H1 (cell line): Measurements from ENCODE around the gene BSN. TPM values are rescaled to one million over a fixed set of nuclear protein-coding genes. Genes with fewer than 3 reads are reported as not detected.

Experiments used
- CTCF ChIA-PET: fragments of 300-600 bp; sonication (Branson Sonifier 250); formaldehyde crosslinking; loops from one replicate; lab custom pipeline; 2021; ENCODE audit not compliant: partially characterized antibody; lab: Charles Lee
- POLR2A ChIA-PET: fragments of 300-600 bp; sonication (Branson Sonifier 250); formaldehyde crosslinking; loops from one replicate; lab custom pipeline; 2021; ENCODE audit warnings: inconsistent platforms; ENCODE audit not compliant: partially characterized antibody; lab: Charles Lee
- DNase-seq, 2 experiments: peaks; one replicate each; pipeline versions ENCODE4 v3.0.0 to v3.0.0-alpha.2; 2010 to 2022; ENCODE audit warnings: low spot score in 2 of 2, low read depth in 1 of 2, mixed read lengths in 1 of 2
- FAIRE-seq: peaks from 2 replicates; lab custom pipeline; 2011; peaks lifted over from hg19 to GRCh38; lab: Jason Lieb, UNC
- H2AFZ ChIP-seq: 2 replicates; pipeline ENCODE4 v1.8.1; 2012; ENCODE audit warnings: low read length, inconsistent platforms
- H2AK5ac ChIP-seq: 2 replicates; pipeline ENCODE4 v1.6.1; 2013; ENCODE audit warnings: low read depth, low read length
- H2BK120ac ChIP-seq: replicated peaks from 2 replicates; pipeline ENCODE3; 2013; ENCODE audit warnings: low read depth, low read length, inconsistent platforms
- H2BK12ac ChIP-seq: 2 replicates; pipeline ENCODE4 v1.6.1; 2013; ENCODE audit warnings: low read depth, low read length
- H2BK15ac ChIP-seq: 2 replicates; pipeline ENCODE4 v1.6.1; 2013; ENCODE audit warnings: low read length
- H2BK20ac ChIP-seq: 2 replicates; pipeline ENCODE4 v1.6.1; 2013; ENCODE audit warnings: low read length
- H2BK5ac ChIP-seq: 2 replicates; pipeline ENCODE4 v1.6.1; 2013; ENCODE audit warnings: low read depth, low read length
- H3K14ac ChIP-seq: 2 replicates; pipeline ENCODE4 v1.6.1; 2013; ENCODE audit warnings: inconsistent platforms; ENCODE audit not compliant: insufficient read length
- H3K18ac ChIP-seq: 2 replicates; pipeline ENCODE4 v1.6.1; 2013; ENCODE audit warnings: low read length; ENCODE audit errors: extremely low read depth
- H3K23ac ChIP-seq: 2 replicates; pipeline ENCODE4 v1.6.1; 2013; ENCODE audit warnings: inconsistent platforms; ENCODE audit not compliant: insufficient read length
- H3K23me2 ChIP-seq: 2 replicates; pipeline ENCODE4 v1.6.1; 2013; ENCODE audit warnings: low read depth, low read length
- H3K27ac ChIP-seq: 2 replicates; pipeline ENCODE4 v1.6.1; 2011; ENCODE audit warnings: low read depth, low read length, inconsistent platforms
- H3K27me3 ChIP-seq, 4 experiments: replicated peaks in 1 of 4; 1 replicate in 1 of 4; 2 replicates in 3 of 4; pipeline versions ENCODE4 v1.6.1 to v1.8.1; 2011 to 2013; ENCODE audit warnings: low read length in 3 of 4, mild to moderate bottlenecking in 3 of 4, inconsistent platforms in 2 of 4, mixed read lengths in 2 of 4, moderate library complexity in 1 of 4; ENCODE audit not compliant: control insufficient read depth in 3 of 4, insufficient read depth in 3 of 4; ENCODE audit errors: extremely low read depth in 1 of 4
- H3K36me3 ChIP-seq, 4 experiments: 2 replicates each; pipeline versions ENCODE4 v1.6.1 to v1.8.1; 2011 to 2013; ENCODE audit warnings: mild to moderate bottlenecking in 4 of 4, low read length in 3 of 4, moderate library complexity in 2 of 4, control low read depth in 1 of 4, inconsistent platforms in 1 of 4; ENCODE audit not compliant: insufficient read depth in 4 of 4, control insufficient read depth in 2 of 4
- H3K4ac ChIP-seq: replicated peaks from 2 replicates; pipeline ENCODE3; 2013; ENCODE audit warnings: low read length, low read depth, mixed read lengths, inconsistent platforms; ENCODE audit not compliant: insufficient read length
- H3K4me1 ChIP-seq, 4 experiments: replicated peaks in 1 of 4; 1 replicate in 1 of 4; 2 replicates in 3 of 4; pipeline versions ENCODE4 v1.6.1 to v1.8.1; 2011 to 2013; ENCODE audit warnings: low read length in 3 of 4, inconsistent platforms in 2 of 4, mixed read lengths in 1 of 4; ENCODE audit not compliant: insufficient read depth in 4 of 4, control insufficient read depth in 3 of 4
- H3K4me2 ChIP-seq, 2 experiments: 2 replicates each; pipeline versions ENCODE4 v1.6.1 to v1.8.1; 2011 to 2013; ENCODE audit warnings: low read depth in 2 of 2, low read length in 2 of 2, control low read depth in 1 of 2, inconsistent platforms in 1 of 2, mild to moderate bottlenecking in 1 of 2; ENCODE audit not compliant: insufficient read depth in 1 of 2
- H3K4me3 ChIP-seq, 4 experiments: fragments of 200-600, 300-600 bp in 1 of 4; sonication (generic), shearing (Covaris generic), sonication (Bioruptor Twin) in 1 of 4; 2 replicates each; pipeline versions ENCODE4 v1.5.1 to v1.8.1; 2011 to 2016; ENCODE audit warnings: low read length in 4 of 4, low read depth in 3 of 4, control low read depth in 2 of 4, inconsistent platforms in 2 of 4, mild to moderate bottlenecking in 2 of 4, mixed read lengths in 1 of 4, moderate library complexity in 1 of 4; ENCODE audit not compliant: insufficient read depth in 2 of 4; ENCODE audit errors: extremely low read depth in 1 of 4
- H3K56ac ChIP-seq: replicated peaks from 2 replicates; pipeline ENCODE3; 2013; ENCODE audit warnings: low read depth, mild to moderate bottlenecking, mixed read lengths, low read length, inconsistent platforms; ENCODE audit not compliant: insufficient read length
- H3K79me1 ChIP-seq: 2 replicates; pipeline ENCODE4 v1.6.1; 2013; ENCODE audit warnings: low read depth, low read length, control low read depth
- H3K79me2 ChIP-seq, 2 experiments: 2 replicates each; pipeline versions ENCODE4 v1.6.1 to v1.8.1; 2012 to 2013; ENCODE audit warnings: low read length in 2 of 2, mild to moderate bottlenecking in 2 of 2, inconsistent platforms in 1 of 2; ENCODE audit not compliant: insufficient read depth in 2 of 2, control insufficient read depth in 1 of 2
- H3K9ac ChIP-seq, 4 experiments: replicated peaks in 1 of 4; 1 replicate in 1 of 4; 2 replicates in 3 of 4; pipeline versions ENCODE4 v1.6.1 to v1.8.1; 2011 to 2013; ENCODE audit warnings: low read depth in 3 of 4, low read length in 3 of 4, control low read depth in 2 of 4, mild to moderate bottlenecking in 2 of 4, moderate library complexity in 2 of 4, inconsistent platforms in 1 of 4; ENCODE audit errors: extremely low read depth in 1 of 4
- H3K9me3 ChIP-seq, 2 experiments: 2 replicates each; pipeline versions ENCODE4 v1.6.1 to v1.8.1; 2012 to 2013; ENCODE audit warnings: mild to moderate bottlenecking in 2 of 2, moderate library complexity in 2 of 2, control low read depth in 1 of 2, inconsistent platforms in 1 of 2, low read depth in 1 of 2, low read length in 1 of 2, mixed read lengths in 1 of 2; ENCODE audit not compliant: insufficient read depth in 2 of 2
- H4K20me1 ChIP-seq, 2 experiments: replicated peaks in 1 of 2; 2 replicates each; pipeline versions ENCODE3 to v1.8.1; 2011 to 2013; ENCODE audit warnings: inconsistent platforms in 2 of 2, low read length in 2 of 2, mild to moderate bottlenecking in 1 of 2; ENCODE audit not compliant: insufficient read depth in 2 of 2, control insufficient read depth in 1 of 2
- H4K5ac ChIP-seq: 2 replicates; pipeline ENCODE4 v1.6.1; 2013; ENCODE audit warnings: low read length, low read depth, mixed read lengths, inconsistent platforms; ENCODE audit not compliant: insufficient read length
- H4K8ac ChIP-seq: 2 replicates; pipeline ENCODE4 v1.8.0; 2013; ENCODE audit warnings: mild to moderate bottlenecking, moderate library complexity, low read length, inconsistent platforms; ENCODE audit not compliant: insufficient read depth; ENCODE audit errors: extremely low read depth
- H4K91ac ChIP-seq: replicated peaks from 2 replicates; pipeline ENCODE3; 2013; ENCODE audit warnings: low read length, mixed read lengths, inconsistent platforms; ENCODE audit not compliant: insufficient read length
- GTF2F1 ChIP-seq: IDR thresholded peaks from 2 replicates; pipeline ENCODE4 v1.6.1; 2012; ENCODE audit warnings: low read depth, low read length, improper control_type of control experiment, borderline replicate concordance
- RFX5 ChIP-seq: IDR thresholded peaks from 2 replicates; pipeline ENCODE4 v1.6.1; 2011; ENCODE audit warnings: low read depth, low read length, improper control_type of control experiment, borderline replicate concordance
- YY1 ChIP-seq: IDR thresholded peaks from 2 replicates; pipeline ENCODE4 v1.6.1; 2011; ENCODE audit warnings: low read depth, mild to moderate bottlenecking, low read length
- WGBS, 2 experiments: shearing (Covaris generic) in 1 of 2; methylation state at CpG; one replicate each; pipeline versions ENCODE4 v1.1.6 to v1.1.7; 2013 to 2015; ENCODE audit warnings: low lambda C conversion rate in 2 of 2, mixed read lengths in 2 of 2, inconsistent platforms in 1 of 2, low coverage in 1 of 2, missing lambda C conversion rate in 1 of 2; ENCODE audit not compliant: insufficient replicate concordance in 2 of 2, insufficient coverage in 1 of 2, insufficient read length in 1 of 2; ENCODE audit errors: extremely low coverage in 1 of 2, missing lambda C conversion rate in 1 of 2; 5-methylcytosine and 5-hydroxymethylcytosine counted together
- polyA plus RNA-seq, 7 experiments: library from polyadenylated mRNA; depleted of rRNA in 3 of 7; stranded (reverse) in 5 of 7; unstranded in 2 of 7; fragments of >200 nt in 5 of 7; fragments of 200-250 nt in 2 of 7; gene quantifications; 1 replicate in 5 of 7; 2 replicates in 1 of 7; 4 replicates in 1 of 7; pipeline versions ENCODE4 v1.2.1 to v1.2.3, GENCODE V29; 2011 to 2013; ENCODE audit warnings: missing spikeins in 2 of 7, mixed read lengths in 2 of 7
- total RNA-seq: library from RNA; stranded (reverse); fragmentation: NEBNext Ultra II Directional; extraction: Animal tissue kit (Norgen Biotek cat#: 25700); gene quantifications from 2 replicates; pipeline ENCODE4 v1.2.1, GENCODE V29; 2021

The BSN gene
- total and polyA plus RNA-seq, 2 of the 8 experiments (the other 6 are each of a cell fraction or from before 2014, with no cell fraction given), result 0.60 to 3.0 TPM

- Histone ChIP-seq H4K5ac (no peak overlapping the region), H3K9me3 (no peaks in the 10 kb centered on the region), H4K91ac (no peak overlapping the region), H3K18ac (no peak overlapping the region), H2AFZ (no peak overlapping the region), H2AK5ac (no peak overlapping the region), H3K79me2 (no peaks in the 10 kb centered on the region), H3K23ac (no peak overlapping the region), H3K56ac (no peak overlapping the region), H3K79me1 (no peaks in the 10 kb centered on the region), H3K4ac (no peak overlapping the region), H3K4me2 (no peak overlapping the region), H2BK12ac (no peak overlapping the region), H3K36me3 (peaks cover 3 to 4% (median 4%) of the 10 kb centered on the region in 4 experiments; a peak in 5 of 8 replicates), H3K4me1 (peaks cover 0 to 3% (median 1%) of the 10 kb centered on the region in 4 experiments; a peak in 4 of 7 replicates)
- FAIRE-seq (no peak), DNase-seq (no peak)
- 97% methylated on average over 3 of the region's 4 CpGs; no CpG with 5 or more reads in 1 of the 2 experiments for WGBS, 2 experiments
- TF ChIP-seq GTF2F1, result no peak
- no peak for TF ChIP-seq RFX5
- no peak for TF ChIP-seq YY1
- TF ChIP-seq, all 59 proteins: peak for 0
- no peak overlapping the region for H3K14ac ChIP-seq
- no peak overlapping the region for H2BK20ac ChIP-seq
- no peak overlapping the region for H3K4me3 ChIP-seq
- POLR2A ChIA-PET, result interaction anchor here (0.6 to 2.1 kb wide), 2 partner anchors 11 to 335 kb away, joined by 3 to 11 read pairs; partner anchors contain the start of gene AMIGO3
- no peak overlapping the region for H2BK5ac ChIP-seq
- CTCF ChIA-PET, result interaction anchor here (0.7 to 9.7 kb wide), 3 partner anchors 11 to 119 kb away, joined by 3 to 127 read pairs (median 11); partner anchors contain the start of gene AMIGO3
- H3K27me3 ChIP-seq, result no peaks in the 10 kb centered on the region
- H3K9ac ChIP-seq, result no peak overlapping the region
- no peak overlapping the region for H3K27ac ChIP-seq
- H3K23me2 ChIP-seq, result no peaks in the 10 kb centered on the region
- H2BK120ac ChIP-seq, result no peak overlapping the region
- H2BK15ac ChIP-seq, result no peak overlapping the region
- H4K20me1 ChIP-seq, result peaks cover 0 to 12% of the 10 kb centered on the region in 2 experiments
- no peak overlapping the region for H4K8ac ChIP-seq
Observed at GRCh38 chr3:49707113-49707480, 152.8 kb downstream of the BSN start.
